ENCODE results near the gene VSNL1.

VSNL1 gene

DNA sequence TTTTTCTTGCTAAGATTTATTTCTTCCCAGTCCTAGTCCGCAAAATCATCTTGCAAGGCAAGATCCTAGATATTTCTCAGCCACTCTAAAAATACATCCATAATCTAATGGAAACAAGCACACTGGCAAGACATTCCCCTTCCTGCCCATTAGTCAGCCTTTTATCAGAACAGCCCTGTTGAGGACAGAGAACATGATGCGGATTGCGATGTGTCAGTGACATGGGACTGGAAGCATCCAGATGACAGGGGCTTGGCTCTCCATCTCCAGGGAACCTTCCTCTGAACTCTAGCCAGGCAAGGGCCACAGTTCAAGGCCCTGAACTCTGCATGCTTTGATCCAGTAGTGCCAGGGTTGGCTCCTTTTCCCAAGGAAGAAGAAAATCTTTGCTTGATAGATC lies 70.0 kb downstream of the VSNL1 start:
- Histone ChIP-seq H3K27me3 (replicated peaks) (no peaks in the 10 kb centered on the region), H3K4me3 (ENCODE audit: low read depth, low read length) (no peak overlapping the region), H3K36me3 (replicated peaks) (no peaks in the 10 kb centered on the region), H3K27ac (no peak overlapping the region)
- TF ChIP-seq CTCF (IDR thresholded peaks at IDR 0.05; ENCODE audit: low read depth, low read length, missing control alignments), result no peak
- in situ Hi-C loops (cut with HindIII; ENCODE audit: low pct_ligation_motif_present, low sequenced_read_pairs), result no loop called here
- peak; percentile 82 for DNase-seq

DNA sequence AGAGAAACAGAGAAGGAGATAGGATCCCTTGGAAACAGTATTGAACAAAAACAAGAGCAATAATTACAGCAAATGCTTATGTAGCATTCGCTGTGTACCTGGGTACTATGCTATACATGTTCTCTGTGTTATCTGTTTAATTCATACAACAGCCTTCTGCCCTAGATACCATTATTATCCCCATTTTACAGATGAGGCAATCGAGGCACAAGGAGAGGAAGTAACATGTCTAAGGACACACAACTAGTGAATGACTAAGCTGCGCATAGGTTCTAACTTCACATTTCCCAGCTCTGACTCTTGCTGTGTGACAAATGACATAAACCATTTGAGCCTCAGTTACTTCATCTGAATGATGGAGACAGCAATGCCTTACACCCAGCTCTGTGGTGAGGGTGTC lies 70.5 kb downstream of the VSNL1 start:
- Histone ChIP-seq H3K27ac (no peak overlapping the region), H3K27me3 (replicated peaks) (no peaks in the 10 kb centered on the region), H3K36me3 (replicated peaks) (no peaks in the 10 kb centered on the region), H3K4me3 (ENCODE audit: low read depth, low read length) (no peak overlapping the region)
- DNase-seq, result no peak
- in situ Hi-C loops (cut with HindIII; ENCODE audit: low pct_ligation_motif_present, low sequenced_read_pairs), result no loop called here
- no peak for TF ChIP-seq CTCF (IDR thresholded peaks at IDR 0.05; ENCODE audit: low read depth, low read length, missing control alignments)

GRCh38 chr2:17614174-17614930 lies 73.9 kb downstream of the VSNL1 start:
- Histone ChIP-seq H3K27ac (no peak overlapping the region), H3K4me3 (ENCODE audit: low read depth, low read length) (no peak overlapping the region), H3K36me3 (replicated peaks) (no peaks in the 10 kb centered on the region), H3K27me3 (replicated peaks) (no peaks in the 10 kb centered on the region)
- DNase-seq, result no peak
- in situ Hi-C loops (cut with HindIII; ENCODE audit: low pct_ligation_motif_present, low sequenced_read_pairs), result no loop called here
- TF ChIP-seq CTCF (IDR thresholded peaks at IDR 0.05; ENCODE audit: low read depth, low read length, missing control alignments), result no peak

DNA sequence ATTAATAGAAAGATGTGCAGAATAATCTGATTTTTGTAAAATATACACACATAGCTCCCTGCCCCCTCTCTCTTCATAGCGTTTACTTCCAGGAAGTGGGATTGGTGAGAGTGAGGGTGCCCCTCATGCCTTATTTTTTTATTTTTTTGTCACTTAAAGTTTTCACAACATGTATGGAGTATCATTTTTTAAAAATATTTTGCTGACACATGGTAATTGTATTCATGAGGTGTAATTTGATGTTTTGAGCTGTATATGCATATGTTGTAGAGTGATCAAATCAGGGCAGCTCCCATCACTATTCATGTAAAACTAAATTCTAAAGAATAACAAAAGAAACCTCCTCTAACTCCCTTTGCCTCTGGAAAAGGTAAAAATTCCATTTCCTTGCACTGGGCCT lies 74.7 kb downstream of the VSNL1 start:
- DNase-seq, result no peak
- Histone ChIP-seq H3K36me3 (replicated peaks) (no peaks in the 10 kb centered on the region), H3K27ac (no peak overlapping the region), H3K4me3 (ENCODE audit: low read depth, low read length) (no peak overlapping the region), H3K27me3 (replicated peaks) (no peaks in the 10 kb centered on the region)
- TF ChIP-seq CTCF (IDR thresholded peaks at IDR 0.05; ENCODE audit: low read depth, low read length, missing control alignments), result no peak
- in situ Hi-C loops (cut with HindIII; ENCODE audit: low pct_ligation_motif_present, low sequenced_read_pairs), result no loop called here

- no peak overlapping the region for H3K27ac ChIP-seq
- no peak for TF ChIP-seq CTCF (IDR thresholded peaks at IDR 0.05; ENCODE audit: low read depth, low read length, missing control alignments)
- H3K4me3 ChIP-seq (ENCODE audit: low read depth, low read length), result no peak overlapping the region
- no peaks in the 10 kb centered on the region for H3K36me3 ChIP-seq (replicated peaks)
- peak; percentile 15 for DNase-seq
- in situ Hi-C loops (cut with HindIII; ENCODE audit: low pct_ligation_motif_present, low sequenced_read_pairs), result no loop called here
- H3K27me3 ChIP-seq (replicated peaks), result no peaks in the 10 kb centered on the region
These were observed 75.3 kb downstream of the VSNL1 start for GRCh38 chr2:17615728-17616351.

Measured in brain microvascular endothelial cell (primary cell).